HepG2 (cell line): ENCODE data around the gene HADHA.

Source experiments
- CENPBD1 ChIP-seq: sonication (generic); formaldehyde crosslinking; IDR thresholded peaks from 2 replicates; pipeline ENCODE4 v1.8.0; 2022; ENCODE audit warnings: missing genetic modification reagents, low read depth, mild to moderate bottlenecking, borderline replicate concordance
- CTCF ChIP-seq: sonication (generic); formaldehyde crosslinking; IDR thresholded peaks from 2 replicates; pipeline ENCODE4 v1.5.0; 2020; ENCODE audit warnings: mild to moderate bottlenecking, missing genetic modification reagents, moderate library complexity
- HOMEZ ChIP-seq: IDR thresholded peaks from 2 replicates; pipeline ENCODE4 v1.6.1; 2016; ENCODE audit warnings: low read depth
- REST ChIP-seq, 2 experiments: IDR thresholded peaks; 2 replicates each; pipeline ENCODE4 v1.6.1; 2011 to 2012; ENCODE audit warnings: low read length in 2 of 2, borderline replicate concordance in 1 of 2, low read depth in 1 of 2, mild to moderate bottlenecking in 1 of 2, moderate library complexity in 1 of 2
- ZNF512 ChIP-seq: sonication (generic); formaldehyde crosslinking; IDR thresholded peaks from 2 replicates; pipeline ENCODE4 v1.4.0; 2020; ENCODE audit warnings: mild to moderate bottlenecking, missing genetic modification reagents
- ZNF703 ChIP-seq: sonication (generic); formaldehyde crosslinking; IDR thresholded peaks from 2 replicates; pipeline ENCODE4 v1.5.1; 2020; ENCODE audit warnings: missing genetic modification reagents, mild to moderate bottlenecking, moderate library complexity, borderline replicate concordance

- TF ChIP-seq ZNF512 (CRISPR knock-in tag) = no peak
- TF ChIP-seq ZNF703 = no peak
- TF ChIP-seq REST (IDR thresholded peaks at IDR 0.05; ENCODE audit: borderline replicate concordance in 1 of 2, low read depth in 1 of 2, low read length in 2 of 2) = no peak
- TF ChIP-seq CTCF (CRISPR knock-in tag) = no peak
- no peak for TF ChIP-seq HOMEZ (CRISPR knock-in tag)
- TF ChIP-seq CENPBD1 (CRISPR knock-in tag) = no peak
Observed at GRCh38 chr2:26202981-26203490, 41.4 kb downstream of the HADHA start.
